Stimulated activated CD8-positive, alpha-beta memory T cell treated with anti-CD3 and anti-CD28 coated beads, Interleukin-4, amount 100 ng/mL, for 24 hours (primary cell): Measurements from ENCODE around the gene ARL4C.
A peak's percentile ranks its signal among the peaks of the same experiment; 100 is the strongest.

Source experiments
- DNase-seq: peaks from one replicate; pipeline ENCODE4 v3.0.0-alpha.2; 2020; ENCODE audit warnings: low read depth

The ARL4C gene

GRCh38 chr2:234447189-234447588 lies 49.7 kb downstream of the ARL4C start:
- no peak for DNase-seq

DNA sequence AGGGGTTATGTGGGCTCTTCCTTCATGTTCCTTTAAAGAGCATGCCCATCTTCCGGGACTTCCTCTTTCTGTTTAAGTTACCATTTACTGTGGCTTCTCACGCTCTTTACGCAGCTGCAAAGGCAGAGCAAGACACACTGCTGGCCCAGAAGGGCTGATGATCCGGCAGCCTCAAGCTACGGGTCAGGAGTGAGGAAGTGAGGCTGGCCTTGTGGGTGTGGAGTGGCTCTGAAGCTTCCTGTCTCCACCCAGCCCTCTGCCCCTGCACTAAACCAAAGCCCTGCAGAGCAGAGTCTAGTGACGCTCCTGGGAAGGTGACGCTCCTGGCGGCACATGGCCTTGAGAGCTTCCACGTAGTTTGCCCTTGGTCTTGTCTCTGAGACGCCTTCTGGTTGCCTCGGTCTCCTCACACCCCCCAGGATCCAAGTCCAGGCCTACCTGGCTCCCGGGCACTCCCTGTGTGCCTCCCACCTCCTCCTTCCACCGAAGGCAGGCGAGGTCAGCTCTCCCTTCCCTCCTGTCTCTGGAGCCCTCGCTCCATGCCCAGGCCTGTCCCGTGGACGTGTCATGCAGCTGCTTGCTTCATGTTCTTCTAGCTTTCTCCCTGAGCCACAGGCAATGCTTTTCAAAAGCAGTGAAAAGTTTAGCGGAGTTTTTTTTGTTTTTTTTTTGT lies 50.3 kb downstream of the ARL4C start:
- peak; percentile 58 for DNase-seq

GRCh38 chr2:234444893-234445292 lies 52.0 kb downstream of the ARL4C start:
- DNase-seq = peak; percentile 41

GRCh38 chr2:234444242-234444730 lies 52.6 kb downstream of the ARL4C start:
- no peak for DNase-seq
